GM21528 (cell line): ENCODE measurements around the gene KMT2B.

Experiments
- ATAC-seq: cut with Tn5 transposase; IDR thresholded peaks from one replicate; pipeline ENCODE4 v1.9.1; 2021; ENCODE audit warnings: mild to moderate bottlenecking, moderate library complexity; ENCODE audit not compliant: unreplicated experiment, low FRiP score

Gene KMT2B

DNA sequence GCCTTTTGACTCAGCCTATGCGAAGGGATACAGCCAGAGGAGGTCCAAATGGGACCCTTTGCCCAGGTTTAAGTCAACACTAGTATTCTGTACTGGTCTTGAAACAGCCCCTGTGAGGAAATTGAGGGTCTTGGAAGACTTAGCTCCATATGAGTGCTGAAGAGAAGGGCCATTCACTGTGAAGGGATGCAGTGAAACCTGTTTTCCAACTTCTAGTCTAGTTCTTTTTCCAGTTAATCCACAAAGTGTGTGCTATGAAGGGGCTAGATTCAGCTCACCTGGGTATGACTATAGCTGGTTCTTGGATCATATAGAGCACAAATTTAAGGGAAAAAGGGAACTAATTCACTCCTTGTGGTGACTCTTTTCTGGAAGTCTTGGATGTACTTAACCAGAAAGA is 9.4 kb upstream of the KMT2B start:
- ATAC-seq = no peak

GRCh38 chr19:35710784-35711723 is 6.7 kb upstream of the KMT2B start:
- peak; percentile 20 for ATAC-seq

DNA sequence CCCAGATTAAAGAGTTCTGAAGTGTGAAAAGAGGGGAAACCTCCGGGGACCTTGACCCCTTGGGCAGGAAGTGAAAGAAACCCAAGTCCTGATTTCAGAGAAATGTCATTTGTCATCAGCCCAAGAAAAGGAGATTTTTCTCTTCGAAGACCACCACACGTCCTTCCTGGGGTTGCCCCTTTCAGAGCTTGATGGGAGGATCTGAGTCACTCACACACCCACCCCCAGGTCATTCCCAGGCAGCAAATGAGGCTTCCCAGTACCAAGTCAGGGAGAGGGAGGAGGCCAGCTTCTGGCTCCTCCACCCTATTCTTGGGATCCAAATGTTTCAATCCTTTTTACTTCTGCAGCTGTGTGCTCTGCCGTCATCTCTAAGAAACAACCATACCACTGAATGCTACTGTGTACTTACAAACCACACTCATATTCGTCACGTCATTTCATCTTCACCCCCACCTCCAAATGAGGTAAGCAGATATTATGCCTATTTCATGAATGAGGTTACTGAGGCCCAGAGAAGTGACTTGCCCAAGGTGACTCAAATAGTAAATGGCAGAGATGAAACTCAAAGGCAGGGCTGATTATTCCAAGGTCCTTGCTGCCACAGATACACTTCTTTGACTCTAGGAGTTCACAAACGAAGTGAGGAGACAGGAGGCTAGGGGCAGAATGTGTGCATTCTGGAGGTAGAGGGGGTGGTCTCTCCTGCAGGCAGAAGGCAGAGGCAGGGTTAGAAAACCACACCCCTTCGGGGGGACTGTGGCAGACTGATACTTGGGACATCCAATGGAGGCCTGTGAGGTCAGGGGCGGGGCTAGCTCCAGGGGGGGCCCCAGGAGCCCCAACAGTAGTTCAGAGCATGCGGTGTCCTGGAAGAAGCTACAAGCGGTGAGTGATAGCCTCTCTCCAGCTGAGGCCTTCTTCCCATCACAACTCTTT is 5.0 kb upstream of the KMT2B start:
- ATAC-seq = no peak

- no peak for ATAC-seq
Measured at GRCh38 chr19:35713506-35713850, 4.3 kb upstream of the KMT2B start.

- ATAC-seq = no peak
Measured at GRCh38 chr19:35713904-35714495, 3.8 kb upstream of the KMT2B start.

- ATAC-seq = no peak
Measured at GRCh38 chr19:35714601-35715354, 3.0 kb upstream of the KMT2B start.

DNA sequence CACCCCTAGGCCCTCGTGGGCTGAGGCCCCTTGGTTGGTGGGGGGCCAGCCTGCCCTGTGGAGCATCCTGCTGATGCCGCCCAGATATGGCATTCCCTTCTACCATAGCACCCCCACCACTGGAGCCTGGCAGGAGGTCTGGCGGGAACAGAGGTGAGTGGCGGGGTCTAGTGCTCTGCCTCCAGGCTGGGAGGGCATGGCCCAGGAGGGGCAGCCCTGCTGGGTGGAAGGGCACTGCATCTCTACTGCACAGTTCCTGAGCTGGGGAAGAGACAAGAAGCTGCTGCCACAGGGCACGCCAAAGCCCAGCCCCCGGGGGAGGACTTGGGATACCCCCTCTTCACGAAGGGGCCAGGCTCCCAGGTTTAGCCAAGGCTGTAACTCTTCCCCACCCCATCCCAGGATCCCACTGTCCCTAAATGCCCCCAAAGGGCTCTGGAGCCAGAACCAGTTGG is 2.4 kb upstream of the KMT2B start:
- ATAC-seq = no peak

DNA sequence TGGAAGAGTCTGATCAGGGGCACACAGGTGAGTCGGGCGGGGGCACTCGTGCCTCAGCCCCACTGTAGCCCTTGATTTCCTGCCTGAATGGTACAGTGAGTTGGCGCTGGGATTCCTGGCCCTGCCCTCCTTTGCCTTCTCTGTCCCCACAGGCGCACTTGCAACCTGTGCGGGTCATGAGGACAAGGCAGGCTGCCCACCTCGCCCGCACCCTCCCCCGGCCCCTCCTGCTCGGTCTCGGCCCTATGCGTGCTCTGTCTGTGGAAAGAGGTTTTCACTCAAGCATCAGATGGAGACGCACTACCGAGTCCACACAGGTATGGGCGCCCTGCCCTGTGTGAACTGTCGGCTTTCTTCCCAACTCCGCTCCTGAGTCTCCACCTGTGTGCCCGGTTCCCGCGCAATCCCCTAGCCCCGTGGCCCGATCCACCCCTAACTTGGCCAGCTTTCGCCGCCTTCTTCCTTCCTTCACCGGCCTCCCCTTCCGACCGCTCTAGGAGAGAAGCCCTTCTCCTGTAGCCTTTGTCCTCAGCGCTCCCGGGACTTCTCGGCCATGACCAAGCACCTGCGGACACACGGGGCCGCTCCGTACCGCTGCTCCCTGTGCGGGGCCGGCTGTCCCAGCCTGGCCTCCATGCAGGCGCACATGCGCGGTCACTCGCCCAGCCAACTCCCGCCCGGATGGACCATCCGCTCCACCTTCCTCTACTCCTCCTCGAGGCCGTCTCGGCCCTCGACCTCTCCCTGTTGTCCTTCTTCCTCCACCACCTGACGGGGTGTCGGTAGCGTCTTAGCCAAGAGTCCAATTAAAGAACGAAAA is 1.6 kb upstream of the KMT2B start:
- ATAC-seq = no peak

- ATAC-seq = peak; percentile 60
Measured at GRCh38 chr19:35716801-35717664, 770 bp upstream of the KMT2B start.

DNA sequence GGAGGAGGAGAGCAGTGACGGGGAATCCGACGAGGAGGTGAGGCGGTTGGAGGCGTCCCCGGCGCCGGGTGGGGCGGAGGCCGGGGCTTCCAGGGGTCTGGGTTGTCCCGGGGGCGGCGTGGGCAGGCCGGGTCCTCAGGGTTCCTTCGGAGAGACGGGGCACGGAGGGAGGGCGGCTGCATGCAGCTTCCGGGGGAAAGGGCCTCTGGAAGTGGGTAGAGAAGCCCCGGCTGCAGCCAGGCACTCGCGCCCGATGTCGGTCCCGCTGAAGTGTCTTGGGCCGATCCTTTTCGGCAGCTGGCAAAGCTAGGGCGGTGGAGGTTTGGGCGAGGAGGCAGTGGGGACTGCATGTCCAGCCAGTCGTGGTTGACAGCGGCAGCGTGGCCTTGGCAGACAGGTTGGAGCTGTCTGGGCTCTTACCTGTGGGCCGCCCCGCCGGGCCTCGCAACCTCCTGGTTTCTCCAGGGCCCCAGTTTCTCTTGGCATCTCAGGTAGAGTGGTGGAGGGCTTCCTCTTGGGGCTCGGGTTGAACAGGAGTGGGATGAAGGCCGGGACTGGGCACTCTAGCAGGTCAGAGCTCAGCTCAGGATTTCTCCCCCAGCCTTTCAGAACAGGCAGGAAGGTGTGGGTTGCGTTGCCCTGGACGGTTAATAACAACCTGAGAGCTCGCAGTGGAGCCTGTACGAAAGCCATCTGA is 690 bp downstream of the KMT2B start:
- peak; percentile 3 for ATAC-seq

GRCh38 chr19:35719402-35720162 is 1.8 kb downstream of the KMT2B start:
- no peak for ATAC-seq

- ATAC-seq = no peak
Measured at GRCh38 chr19:35720163-35720524, 2.3 kb downstream of the KMT2B start.

- no peak for ATAC-seq
Measured at GRCh38 chr19:35720648-35721047, 2.8 kb downstream of the KMT2B start.

DNA sequence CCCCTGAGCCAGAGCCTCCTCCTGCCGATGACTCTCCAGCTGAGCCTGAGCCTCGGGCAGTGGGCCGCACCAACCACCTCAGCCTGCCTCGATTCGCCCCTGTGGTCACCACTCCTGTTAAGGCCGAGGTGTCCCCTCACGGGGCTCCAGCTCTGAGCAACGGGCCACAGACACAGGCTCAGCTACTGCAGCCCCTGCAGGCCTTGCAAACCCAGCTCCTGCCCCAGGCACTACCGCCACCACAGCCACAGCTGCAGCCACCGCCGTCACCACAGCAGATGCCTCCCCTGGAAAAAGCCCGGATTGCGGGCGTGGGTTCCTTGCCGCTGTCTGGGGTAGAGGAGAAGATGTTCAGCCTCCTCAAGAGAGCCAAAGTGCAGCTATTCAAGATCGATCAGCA is 3.6 kb downstream of the KMT2B start:
- ATAC-seq = no peak

- no peak for ATAC-seq
Measured at GRCh38 chr19:35722461-35722860, 4.7 kb downstream of the KMT2B start.

- ATAC-seq = no peak
Measured at GRCh38 chr19:35722897-35723296, 5.1 kb downstream of the KMT2B start.

DNA sequence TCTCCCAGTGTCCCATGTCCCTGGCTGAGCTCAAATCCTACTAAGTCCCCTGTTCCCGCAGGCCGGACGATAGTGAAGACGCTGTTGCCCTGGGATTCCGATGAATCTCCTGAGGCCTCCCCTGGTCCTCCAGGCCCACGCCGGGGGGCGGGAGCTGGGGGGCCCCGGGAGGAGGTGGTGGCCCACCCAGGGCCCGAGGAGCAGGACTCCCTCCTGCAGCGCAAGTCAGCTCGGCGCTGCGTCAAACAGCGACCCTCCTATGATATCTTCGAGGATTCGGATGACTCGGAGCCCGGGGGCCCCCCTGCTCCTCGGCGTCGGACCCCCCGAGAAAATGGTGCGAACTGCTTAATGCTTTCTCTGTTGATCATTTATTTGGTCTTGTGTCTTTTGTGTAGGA is 5.9 kb downstream of the KMT2B start:
- no peak for ATAC-seq
